Measurements from ENCODE around the gene OXTR.

DNA sequence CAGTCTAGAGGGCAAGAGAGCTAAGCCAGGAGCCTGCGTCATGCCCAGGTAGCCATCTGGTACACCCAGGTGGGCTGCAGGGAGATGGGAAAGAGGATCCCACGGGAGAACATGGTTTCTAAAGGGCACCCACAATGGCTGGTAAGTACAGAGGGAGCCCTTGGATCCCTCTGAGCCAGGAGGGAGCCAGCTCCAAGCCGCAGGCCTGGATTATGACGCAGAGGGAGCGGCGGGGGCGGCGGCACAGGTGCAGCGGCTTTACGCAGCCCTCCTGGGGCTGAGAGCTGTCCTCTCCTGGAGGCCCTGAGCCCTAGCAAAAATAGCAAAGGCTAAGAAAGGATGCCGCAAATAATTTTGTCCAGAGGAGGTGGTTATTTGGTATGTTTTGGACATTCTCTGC lies 33.0 kb downstream of the OXTR start:
- TF ChIP-seq, protein P1, sequence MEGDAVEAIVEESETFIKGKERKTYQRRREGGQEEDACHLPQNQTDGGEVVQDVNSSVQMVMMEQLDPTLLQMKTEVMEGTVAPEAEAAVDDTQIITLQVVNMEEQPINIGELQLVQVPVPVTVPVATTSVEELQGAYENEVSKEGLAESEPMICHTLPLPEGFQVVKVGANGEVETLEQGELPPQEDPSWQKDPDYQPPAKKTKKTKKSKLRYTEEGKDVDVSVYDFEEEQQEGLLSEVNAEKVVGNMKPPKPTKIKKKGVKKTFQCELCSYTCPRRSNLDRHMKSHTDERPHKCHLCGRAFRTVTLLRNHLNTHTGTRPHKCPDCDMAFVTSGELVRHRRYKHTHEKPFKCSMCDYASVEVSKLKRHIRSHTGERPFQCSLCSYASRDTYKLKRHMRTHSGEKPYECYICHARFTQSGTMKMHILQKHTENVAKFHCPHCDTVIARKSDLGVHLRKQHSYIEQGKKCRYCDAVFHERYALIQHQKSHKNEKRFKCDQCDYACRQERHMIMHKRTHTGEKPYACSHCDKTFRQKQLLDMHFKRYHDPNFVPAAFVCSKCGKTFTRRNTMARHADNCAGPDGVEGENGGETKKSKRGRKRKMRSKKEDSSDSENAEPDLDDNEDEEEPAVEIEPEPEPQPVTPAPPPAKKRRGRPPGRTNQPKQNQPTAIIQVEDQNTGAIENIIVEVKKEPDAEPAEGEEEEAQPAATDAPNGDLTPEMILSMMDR (IDR thresholded peaks at IDR 0.05; ENCODE audit: poor library complexity): no peak
- TF ChIP-seq EZH2phosphoT487 (IDR thresholded peaks at IDR 0.05; ENCODE audit: low read depth, severe bottlenecking, unreplicated experiment) (no peak), EZH2 (IDR thresholded peaks at IDR 0.05; ENCODE audit: borderline replicate concordance) (no peak)

All from hepatocyte (in vitro differentiated cells).